ENCODE measurements around the gene ARFGEF2. TPM values are rescaled to one million over a fixed set of nuclear protein-coding genes. Genes with fewer than 3 reads are reported as not detected.

ARFGEF2 gene
- total and polyA plus RNA-seq, 2 of the 4 experiments (the other 2 are of a cell fraction), result 10.3 to 39.1 TPM

DNA sequence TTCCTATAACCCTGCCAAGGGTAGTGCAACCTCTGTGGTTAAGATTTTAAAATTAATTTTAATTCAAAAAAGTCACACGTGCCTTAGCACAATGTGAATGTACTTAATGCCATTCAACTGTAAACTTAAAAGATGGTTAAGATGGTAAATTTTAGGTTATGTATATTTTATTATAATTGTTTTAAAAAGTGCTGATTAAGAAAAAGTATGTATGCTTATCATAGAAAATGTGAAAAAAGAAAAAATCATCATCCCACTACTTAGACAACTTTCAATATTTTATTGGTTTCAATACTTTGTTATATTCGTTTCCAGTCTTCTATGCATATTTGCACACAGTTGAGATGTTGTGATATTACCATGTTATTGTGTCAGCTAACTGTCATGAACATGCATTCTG is 18.7 kb downstream of the ARFGEF2 start:
- Histone ChIP-seq H2BK20ac (ENCODE audit: low read depth, low read length) (no peak overlapping the region), H3K9me1 (ENCODE audit: insufficient read depth, low read length) (peaks cover 25% of the 10 kb centered on the region), H3K4me3 (ENCODE audit: insufficient read depth, low read depth, low read length) (no peak overlapping the region), H4K20me1 (ENCODE audit: insufficient read depth, low read length) (peaks cover 36% of the 10 kb centered on the region), H3K14ac (replicated peaks; ENCODE audit: low read depth, low read length) (no peak overlapping the region), H2BK5ac (ENCODE audit: low read depth, low read length, poor library complexity, severe bottlenecking) (no peak overlapping the region), H3K36me3 (ENCODE audit: control insufficient read depth, insufficient read depth, low read length) (peaks cover 10% of the 10 kb centered on the region), H3K4me2 (ENCODE audit: low read depth, low read length) (no peak overlapping the region), H3K56ac (ENCODE audit: extremely low read depth, insufficient read depth, low read length) (no peak overlapping the region), H2AK5ac (ENCODE audit: low read depth, low read length) (no peak overlapping the region), H2BK120ac (ENCODE audit: low read depth, low read length) (no peak overlapping the region), H4K91ac (ENCODE audit: insufficient read depth, low read depth, low read length) (no peak overlapping the region), H3K4me1 (ENCODE audit: control insufficient read depth, insufficient read depth, low read length) (no peaks in the 10 kb centered on the region), H3K27me3 (ENCODE audit: control insufficient read depth, insufficient read depth, low read length) (no peaks in the 10 kb centered on the region), H4K8ac (ENCODE audit: low read depth in 2 of 2, low read length in 2 of 2) (no peak overlapping the region), H4K5ac (ENCODE audit: low read depth, low read length) (no peak overlapping the region), H3K79me1 (ENCODE audit: low read depth in 1 of 2, low read length in 2 of 2) (peaks cover 34 to 68% of the 10 kb centered on the region in 2 experiments), H3K9ac (ENCODE audit: low read depth, low read length) (no peak overlapping the region), H3K18ac (ENCODE audit: low read depth, low read length) (no peak overlapping the region), H2AFZ (replicated peaks; ENCODE audit: low read length, poor library complexity) (no peak overlapping the region), H2BK15ac (ENCODE audit: low read depth, low read length) (no peak overlapping the region), H3K27ac (ENCODE audit: insufficient read depth, low read length) (no peak overlapping the region), H3K23ac (ENCODE audit: low read depth, low read length) (no peak overlapping the region), H2AK9ac (replicated peaks; ENCODE audit: low read depth, low read length, poor library complexity) (no peak overlapping the region), H3K9me3 (ENCODE audit: control insufficient read depth, insufficient read depth, low read length) (no peaks in the 10 kb centered on the region), H3K4ac (ENCODE audit: low read depth, low read length) (no peak overlapping the region)
- ATAC-seq (ENCODE audit: low read depth), result no peak
- DNase-seq, result no peak
- dilution Hi-C loops (cut with HindIII; ENCODE audit: low sequenced_read_pairs, unreplicated experiment), result no loop called here
- intact Hi-C loops (cut with micrococcal nuclease), result no loop called here
- no TSS peak for BruUV-seq (replicated peaks)
- ChIA-PET POLR2A (ENCODE audit: unreplicated experiment) (no interaction called here), CTCF (no interaction called here)
- in situ Hi-C loops (cut with MboI; ENCODE audit: low sequenced_read_pairs), result no loop called here
- no CpG with 5 or more reads among the region's 2 CpGs for WGBS, 2 experiments (ENCODE audit: extremely low coverage in 2 of 2, insufficient read length in 1 of 2)
- TF ChIP-seq ELK1 (IDR thresholded peaks at IDR 0.05; ENCODE audit: borderline replicate concordance, low read depth, low read length), result no peak
- no peak for TF ChIP-seq POLR2A (IDR thresholded peaks at IDR 0.05; ENCODE audit: low read depth, low read length)
- TF ChIP-seq MXI1 (IDR thresholded peaks at IDR 0.05; ENCODE audit: borderline replicate concordance, low read depth, low read length), result no peak
- TF ChIP-seq NFE2L2 (IDR thresholded peaks at IDR 0.05; ENCODE audit: low read depth, low read length), result no peak
- TF ChIP-seq RAD21 (IDR thresholded peaks at IDR 0.05; ENCODE audit: low read length), result no peak
- TF ChIP-seq RCOR1 (IDR thresholded peaks at IDR 0.05; ENCODE audit: insufficient replicate concordance, low read length), result no peak
- no peak for TF ChIP-seq MAZ (IDR thresholded peaks at IDR 0.05; ENCODE audit: borderline replicate concordance, low read depth, low read length)
- TF ChIP-seq BHLHE40 (IDR thresholded peaks at IDR 0.05; ENCODE audit: low read depth, low read length), result no peak
- TF ChIP-seq FOS (IDR thresholded peaks at IDR 0.05; ENCODE audit: low read depth, low read length), result no peak
- TF ChIP-seq, protein P1, sequence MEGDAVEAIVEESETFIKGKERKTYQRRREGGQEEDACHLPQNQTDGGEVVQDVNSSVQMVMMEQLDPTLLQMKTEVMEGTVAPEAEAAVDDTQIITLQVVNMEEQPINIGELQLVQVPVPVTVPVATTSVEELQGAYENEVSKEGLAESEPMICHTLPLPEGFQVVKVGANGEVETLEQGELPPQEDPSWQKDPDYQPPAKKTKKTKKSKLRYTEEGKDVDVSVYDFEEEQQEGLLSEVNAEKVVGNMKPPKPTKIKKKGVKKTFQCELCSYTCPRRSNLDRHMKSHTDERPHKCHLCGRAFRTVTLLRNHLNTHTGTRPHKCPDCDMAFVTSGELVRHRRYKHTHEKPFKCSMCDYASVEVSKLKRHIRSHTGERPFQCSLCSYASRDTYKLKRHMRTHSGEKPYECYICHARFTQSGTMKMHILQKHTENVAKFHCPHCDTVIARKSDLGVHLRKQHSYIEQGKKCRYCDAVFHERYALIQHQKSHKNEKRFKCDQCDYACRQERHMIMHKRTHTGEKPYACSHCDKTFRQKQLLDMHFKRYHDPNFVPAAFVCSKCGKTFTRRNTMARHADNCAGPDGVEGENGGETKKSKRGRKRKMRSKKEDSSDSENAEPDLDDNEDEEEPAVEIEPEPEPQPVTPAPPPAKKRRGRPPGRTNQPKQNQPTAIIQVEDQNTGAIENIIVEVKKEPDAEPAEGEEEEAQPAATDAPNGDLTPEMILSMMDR (conservative IDR thresholded peaks at IDR 0.05; ENCODE audit: low read depth, low read length), result no peak
- TF ChIP-seq CHD1 (IDR thresholded peaks at IDR 0.05; ENCODE audit: low read depth, low read length), result no peak
- no peak for TF ChIP-seq RFX5 (IDR thresholded peaks at IDR 0.05; ENCODE audit: low read depth, low read length)
- no peak for TF ChIP-seq SMC3 (IDR thresholded peaks at IDR 0.05; ENCODE audit: low read depth, low read length)
- TF ChIP-seq MAFK (IDR thresholded peaks at IDR 0.05; ENCODE audit: low read depth, low read length), result no peak
- TF ChIP-seq CEBPB (IDR thresholded peaks at IDR 0.05; ENCODE audit: low read depth, low read length), result no peak
- no peak for TF ChIP-seq USF2 (IDR thresholded peaks at IDR 0.05; ENCODE audit: low read depth, low read length)

Measured in IMR-90 (cell line).